Skin of body (tissue), 2 donors: Measurements from ENCODE around the gene LIN9. TPM values are rescaled to one million over a fixed set of nuclear protein-coding genes. Genes with fewer than 3 reads are reported as not detected.
"Not testable (repeated sequence)": the region's sequence is repeated elsewhere in the genome, so short reads cannot be mapped to it uniquely, and the experiment has no call there.

Experiments used
- DNase-seq: peaks from one replicate; lab custom pipeline; 2025; lab: John Stamatoyannopoulos, UW
- total RNA-seq: library from RNA; depleted of rRNA; stranded (reverse); fragments of >200 nt; gene quantifications from one replicate; pipeline ENCODE4 v1.2.3, GENCODE V29; 2014

Gene LIN9
- 8.8 TPM for total RNA-seq

GRCh38 chr1:226308723-226309397 is at the start of gene LIN9:
Gene LIN9 (minus strand): TSS chr1:226309164. CDS start chr1:226309139, 25 bp downstream.
- peak; percentile 75 for DNase-seq

GRCh38 chr1:226357416-226357815 is 48.5 kb upstream of the LIN9 start:
- DNase-seq: no peak

GRCh38 chr1:226355669-226356551 is 46.9 kb upstream of the LIN9 start:
- DNase-seq: peak; percentile 27

DNA sequence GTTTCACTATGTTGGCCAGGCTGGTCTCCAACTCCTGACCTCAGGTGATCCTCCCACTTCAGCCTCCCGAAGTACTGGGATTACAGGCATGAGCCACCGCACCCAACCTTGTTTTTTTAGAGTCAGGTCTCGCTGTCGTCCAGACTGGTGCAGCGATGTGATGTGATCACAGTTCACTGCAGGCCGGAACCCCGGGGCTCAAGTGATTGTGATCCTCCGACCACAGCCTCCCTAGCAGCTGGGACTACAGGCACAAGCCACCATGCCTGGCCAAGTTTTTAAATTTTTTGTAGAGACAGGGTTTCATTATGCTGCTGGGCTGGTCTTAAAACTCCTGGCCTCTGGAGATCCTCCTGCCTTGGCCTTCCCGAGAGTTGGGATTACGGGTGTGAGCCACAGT is 46.1 kb upstream of the LIN9 start:
- DNase-seq: no peak

DNA sequence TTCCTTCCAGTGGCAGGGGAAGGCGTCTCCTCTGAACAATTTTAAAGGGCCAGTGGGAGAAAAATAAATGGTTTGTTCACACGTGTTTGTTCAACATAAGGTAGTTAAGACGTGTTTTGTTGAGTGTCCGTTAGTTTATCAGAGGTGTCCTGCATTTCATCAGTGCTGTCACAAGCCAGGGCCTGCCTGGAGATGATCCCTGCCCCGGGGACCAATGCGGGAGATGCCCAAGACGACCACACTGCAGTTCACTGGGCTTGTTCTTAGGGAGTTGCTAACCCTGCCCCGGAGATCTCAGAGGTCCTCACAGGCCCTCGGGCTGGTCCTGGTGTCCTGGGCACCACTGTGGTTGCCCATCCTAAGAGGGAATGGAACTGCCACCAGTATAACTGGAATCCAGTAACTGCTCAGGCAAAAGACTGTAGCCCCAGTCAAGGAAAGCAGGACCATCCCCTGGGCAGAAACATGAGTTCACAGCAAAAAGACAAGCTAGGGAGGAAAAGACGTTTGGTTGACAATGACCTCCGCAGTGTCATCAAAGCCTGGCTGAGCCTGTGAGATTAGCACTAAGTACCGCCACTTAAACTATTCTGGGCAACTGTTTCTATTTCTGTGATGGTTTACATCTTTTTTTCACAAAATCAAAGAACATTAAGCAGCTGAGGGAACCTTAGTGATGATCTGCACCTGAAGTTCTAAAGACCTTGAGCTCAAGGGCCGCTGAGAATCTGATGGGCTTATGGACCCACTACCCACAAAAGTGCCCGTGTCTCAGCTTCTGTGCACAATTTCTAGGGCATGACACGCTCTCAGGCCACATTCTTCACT is 44.9 kb upstream of the LIN9 start:
- no peak for DNase-seq

GRCh38 chr1:226351709-226352108 is 42.7 kb upstream of the LIN9 start:
- DNase-seq: no peak

- no peak for DNase-seq
These were observed 41.5 kb upstream of the LIN9 start for GRCh38 chr1:226350519-226350865.

DNA sequence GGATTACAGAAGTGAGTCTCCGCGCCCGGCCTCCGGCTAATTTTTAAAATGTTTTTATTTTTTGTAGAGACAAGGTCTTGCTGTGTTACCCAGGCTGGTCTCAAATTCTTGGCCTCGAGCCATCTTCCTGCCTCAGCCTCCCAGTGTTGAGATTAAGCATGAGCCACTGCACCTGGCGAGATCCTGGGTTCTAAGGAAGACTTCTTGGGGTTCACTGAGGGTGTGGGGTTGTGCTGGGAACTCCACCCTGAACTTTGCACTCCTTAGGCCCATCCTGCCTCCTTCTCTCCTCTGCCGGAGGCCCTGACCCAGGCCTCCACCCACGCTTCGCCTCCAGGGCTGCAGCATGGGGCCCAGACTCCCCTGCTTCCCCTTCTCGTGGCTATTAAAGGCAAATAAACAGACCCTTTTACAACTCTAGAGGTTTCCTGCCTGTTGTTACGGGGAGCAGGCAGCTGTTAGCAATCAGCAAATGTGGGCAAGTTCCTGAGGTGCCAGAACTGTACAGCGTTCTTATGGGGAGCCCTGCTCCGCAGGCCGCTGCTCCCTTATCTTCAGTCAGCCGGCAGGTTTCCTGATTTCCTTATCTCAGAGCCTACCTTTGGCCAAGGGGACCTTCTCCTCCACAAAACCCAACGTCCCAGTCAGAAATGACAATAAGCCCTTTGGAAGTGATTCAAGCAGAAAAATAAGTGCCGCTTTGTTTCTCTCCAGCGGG is 41.0 kb upstream of the LIN9 start:
- DNase-seq: no peak

DNA sequence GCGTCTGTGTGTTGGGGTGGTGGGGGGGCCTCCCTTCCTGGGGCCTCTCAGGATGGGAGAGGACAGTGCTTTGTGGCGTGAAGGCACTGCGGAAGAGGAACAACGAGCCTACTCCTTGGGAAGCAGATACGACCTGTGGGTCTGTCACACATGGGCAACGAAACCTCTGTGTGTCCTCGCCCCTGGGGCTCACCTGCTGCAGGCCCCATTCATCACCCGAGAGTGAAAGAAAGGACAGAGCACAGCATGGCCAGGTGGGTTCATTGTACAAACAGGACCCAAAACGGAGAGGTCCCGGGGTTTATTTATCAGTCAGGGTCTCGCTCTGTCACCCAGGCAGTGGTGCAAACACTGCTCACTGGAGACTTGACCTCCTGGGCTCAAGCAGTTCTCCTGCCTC is 40.1 kb upstream of the LIN9 start:
- no peak for DNase-seq

- no peak for DNase-seq
These were observed 35.7 kb upstream of the LIN9 start for GRCh38 chr1:226344441-226345259.

- DNase-seq: no peak
These were observed 33.7 kb upstream of the LIN9 start for GRCh38 chr1:226342656-226343055.

GRCh38 chr1:226340111-226340510 is 31.1 kb upstream of the LIN9 start:
- not testable (repeated sequence) for DNase-seq

GRCh38 chr1:226337276-226337875 is 28.4 kb upstream of the LIN9 start:
- DNase-seq: no peak

DNA sequence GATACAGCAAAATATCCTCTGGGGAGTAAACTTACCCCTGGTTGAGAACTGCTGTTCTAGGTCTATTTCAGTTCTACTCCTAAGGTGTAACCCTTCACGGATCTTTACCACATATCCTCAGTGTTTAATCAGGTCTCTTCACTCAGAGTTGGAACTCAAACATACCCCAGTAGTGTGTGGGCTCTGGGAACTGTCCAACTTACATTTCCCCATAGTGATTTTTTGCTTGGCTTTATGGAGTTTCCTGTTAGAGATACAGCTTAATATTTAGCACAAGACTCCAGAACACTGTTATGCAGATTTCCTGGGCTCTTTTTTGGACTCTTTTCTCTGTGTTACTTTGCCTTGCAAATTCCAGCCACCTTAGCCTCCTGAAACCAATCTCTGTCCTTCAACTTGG is 26.7 kb upstream of the LIN9 start:
- no peak for DNase-seq

GRCh38 chr1:226332947-226333346 is 24.0 kb upstream of the LIN9 start:
- no peak for DNase-seq

DNA sequence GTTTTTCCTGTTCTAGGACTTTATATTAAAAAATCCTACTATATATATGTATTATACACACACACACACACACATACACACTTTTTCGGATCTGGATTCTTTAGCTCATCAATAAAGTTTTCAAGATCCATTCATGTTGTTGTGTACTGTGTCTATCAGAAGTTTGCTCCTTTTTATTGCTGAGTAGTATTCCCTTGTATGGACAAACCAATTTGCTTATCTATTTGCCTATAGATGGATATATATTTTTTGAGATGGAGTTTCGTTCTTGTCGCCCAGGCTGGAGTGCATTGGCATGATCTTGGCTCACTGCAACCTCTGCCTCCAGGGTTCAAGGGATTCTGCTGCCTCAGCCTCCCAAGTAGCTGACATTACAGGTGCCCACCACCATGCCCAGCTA is 20.3 kb upstream of the LIN9 start:
- no peak for DNase-seq

DNA sequence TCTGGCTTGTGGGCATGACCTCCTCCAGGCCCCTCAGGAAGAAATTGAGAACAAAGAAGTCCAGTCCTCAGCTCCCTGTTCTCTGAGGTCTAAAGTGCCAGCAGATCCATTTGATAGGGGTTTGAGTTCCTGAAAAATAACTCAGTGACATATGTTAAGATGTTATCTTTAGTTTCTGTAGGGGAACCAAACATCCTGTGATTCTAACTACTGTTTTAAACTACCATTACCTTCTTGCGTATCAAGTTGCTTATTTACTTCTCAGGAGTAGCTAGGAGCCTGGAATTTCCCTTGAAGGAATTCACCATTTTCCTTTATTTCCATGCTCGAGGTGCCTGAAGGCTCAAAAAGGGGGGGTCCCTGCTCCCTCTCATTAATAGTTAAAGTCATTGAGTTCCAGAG is 18.8 kb upstream of the LIN9 start:
- no peak for DNase-seq

DNA sequence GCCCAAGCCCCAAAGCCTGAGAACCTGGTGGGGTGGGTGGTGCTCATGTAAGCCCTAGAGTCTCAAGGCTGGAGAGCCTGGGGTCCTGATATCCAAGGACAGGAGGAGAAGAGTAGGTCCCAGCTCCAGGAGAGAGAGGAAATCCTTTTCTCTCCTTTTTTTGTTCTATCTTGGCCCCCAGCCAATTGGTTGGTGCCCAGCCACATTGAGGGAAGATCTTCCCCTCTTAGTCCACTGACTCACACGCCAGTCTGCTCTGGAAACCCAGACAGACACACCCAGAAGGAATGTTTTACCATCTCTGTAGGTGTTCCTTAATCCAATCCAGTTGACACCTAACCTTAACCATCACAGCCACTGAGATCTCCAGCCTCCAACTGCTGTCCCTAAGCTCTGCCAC is 16.2 kb upstream of the LIN9 start:
- DNase-seq: no peak

- DNase-seq: no peak
These were observed 15.5 kb upstream of the LIN9 start for GRCh38 chr1:226324479-226324878.

GRCh38 chr1:226322986-226323385 is 14.0 kb upstream of the LIN9 start:
- no peak for DNase-seq
